EL (cell line): Measurements from ENCODE around the gene UBXN7.
A peak's percentile ranks its signal among the peaks of the same experiment; 100 is the strongest.
"Not testable (repeated sequence)": the region's sequence is repeated elsewhere in the genome, so short reads cannot be mapped to it uniquely, and the experiment has no call there.

ENCODE experiments used
- DNase-seq: peaks from one replicate; pipeline ENCODE4 v3.0.0-alpha.2; 2016

UBXN7 gene

DNA sequence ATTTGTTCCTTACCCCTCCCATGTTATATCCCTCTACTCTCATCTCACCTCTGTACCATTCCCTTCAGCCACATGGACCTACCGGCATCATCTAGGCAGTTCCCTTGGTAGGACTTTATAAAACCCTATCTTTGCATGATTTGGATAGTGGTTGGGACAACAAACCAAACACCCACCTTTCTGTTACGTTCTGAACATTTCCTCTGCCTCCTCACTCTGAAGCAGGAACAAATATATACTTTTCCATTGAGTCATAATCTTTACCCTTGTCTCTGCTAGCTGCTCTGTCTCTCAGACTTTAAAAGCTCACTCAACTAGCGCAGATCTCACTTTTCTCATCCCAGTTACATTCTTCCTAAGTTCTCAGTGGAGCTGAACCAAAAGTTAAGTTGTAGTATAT, 17.8 kb downstream of the UBXN7 start:
- peak; percentile 9 for DNase-seq

DNA sequence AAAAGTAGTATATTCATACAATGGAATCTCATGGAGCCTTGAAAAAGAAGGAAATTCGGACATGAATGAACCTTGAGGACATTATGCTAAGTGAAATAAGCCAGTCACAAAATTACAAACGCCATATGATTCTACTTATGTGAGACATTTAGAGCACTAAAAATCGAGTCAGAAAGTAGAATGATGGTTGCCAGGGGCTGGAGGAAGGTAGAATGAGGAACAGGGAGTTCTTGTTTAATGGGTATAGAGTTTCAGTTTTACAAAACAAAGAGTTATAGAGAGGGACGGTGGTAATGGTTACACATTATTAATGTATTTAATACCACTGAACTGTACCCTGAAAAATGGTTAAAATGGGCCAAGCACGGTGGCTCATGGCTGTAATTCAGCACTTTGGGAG, 19.5 kb downstream of the UBXN7 start:
- DNase-seq, result no peak

DNA sequence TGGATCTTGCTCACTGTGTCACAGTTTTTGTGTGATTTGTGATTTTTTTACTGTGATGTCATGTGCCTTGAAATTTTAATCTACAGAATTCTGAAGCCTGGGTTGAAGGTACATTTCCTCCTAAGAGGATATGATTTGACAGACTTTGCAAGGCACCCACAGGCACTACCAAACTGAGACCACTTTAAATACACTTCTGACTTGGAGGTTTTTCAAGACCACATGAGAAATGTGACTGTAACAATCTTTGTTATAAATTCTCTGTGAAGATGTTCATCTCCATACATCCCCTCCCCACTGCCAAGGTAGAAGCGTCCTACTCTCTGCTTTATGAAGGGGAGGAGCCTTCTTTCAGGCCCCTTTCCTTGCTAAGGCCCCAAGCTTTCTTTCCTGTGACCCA, 22.8 kb downstream of the UBXN7 start:
- DNase-seq, result no peak

DNA sequence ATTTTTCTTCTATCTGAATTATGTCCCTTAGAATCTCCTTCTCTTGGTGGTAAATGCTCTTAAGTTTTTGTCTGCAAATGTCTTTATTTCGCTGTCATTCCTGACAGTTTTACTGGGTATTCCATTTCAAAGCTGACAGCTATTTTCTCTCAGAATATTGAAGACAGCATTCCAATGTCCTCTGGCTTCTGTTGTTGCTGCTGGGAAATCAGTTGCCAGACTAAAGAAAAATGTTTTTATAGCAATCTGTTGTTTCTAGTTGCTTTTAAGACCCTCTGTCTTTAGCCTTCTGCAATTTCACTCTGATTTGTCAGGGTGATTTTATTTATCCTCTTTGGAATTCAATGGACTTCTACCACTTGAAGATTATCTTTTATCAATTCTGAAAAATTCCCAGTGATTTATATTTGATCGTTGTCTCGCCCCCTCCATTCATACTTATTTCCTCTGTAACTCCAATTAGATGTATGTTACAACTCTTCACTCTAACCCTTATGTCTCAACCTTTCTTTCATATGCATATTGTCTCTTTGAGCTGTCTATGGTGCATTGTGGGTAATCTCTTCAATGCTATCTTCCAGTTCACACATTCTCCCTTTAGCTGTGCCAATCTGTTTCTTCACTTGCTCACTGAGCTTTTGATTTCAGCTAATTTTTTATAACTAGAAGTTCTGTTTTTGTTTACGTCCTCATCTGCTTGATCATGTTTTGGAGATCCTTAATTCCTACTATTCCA, 23.5 kb downstream of the UBXN7 start:
- no peak for DNase-seq

DNA sequence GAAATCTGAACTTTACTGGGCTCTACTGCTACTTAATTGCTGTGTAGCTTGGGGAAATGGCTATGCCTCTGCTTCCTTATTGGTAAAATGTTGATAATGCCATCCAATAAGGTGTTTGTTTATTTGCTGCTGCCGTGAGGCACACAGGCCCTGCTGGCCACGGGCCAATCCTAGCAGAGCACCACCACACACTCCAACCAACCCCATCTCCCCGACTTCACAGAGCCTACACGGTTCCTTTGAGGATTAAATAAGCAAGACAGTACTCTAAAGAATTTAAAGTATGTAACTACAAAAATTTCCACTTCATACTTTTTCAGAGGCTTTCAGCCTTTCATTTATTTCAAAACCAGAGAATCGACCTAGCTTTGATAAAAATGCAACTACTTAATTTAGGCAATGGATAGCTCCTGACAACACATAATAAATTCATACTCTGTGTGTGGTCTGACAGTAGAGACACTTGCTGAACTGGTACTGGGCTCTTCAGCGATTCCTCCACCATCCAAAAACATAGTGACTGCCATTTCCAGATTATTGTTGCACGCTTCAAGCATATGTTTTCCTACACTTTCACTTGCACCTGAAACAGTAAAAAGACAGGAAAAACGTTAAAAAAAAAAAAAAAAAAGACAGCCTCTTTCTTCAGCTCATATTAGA, 25.3 kb downstream of the UBXN7 start:
- peak; percentile 92 for DNase-seq

DNA sequence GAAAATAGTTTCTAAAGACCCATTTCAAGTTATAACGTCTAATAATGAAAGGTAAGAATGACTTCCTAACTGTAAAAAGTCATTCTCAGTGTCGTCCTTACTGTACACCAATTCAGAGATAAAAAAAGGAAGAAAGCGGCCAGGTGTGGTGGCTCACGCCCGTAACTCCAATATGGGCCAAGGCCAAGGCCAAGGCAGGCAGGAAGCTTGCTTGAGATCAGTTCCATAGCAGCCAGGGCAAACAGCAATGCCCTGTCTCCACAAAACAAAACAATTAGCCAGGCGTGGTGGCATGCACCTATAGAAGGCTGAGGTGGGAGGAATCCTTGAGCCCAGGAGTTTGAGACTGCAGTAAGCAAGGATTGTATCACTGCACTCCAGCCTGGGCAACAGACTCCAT, 31.9 kb downstream of the UBXN7 start:
- no peak for DNase-seq

DNA sequence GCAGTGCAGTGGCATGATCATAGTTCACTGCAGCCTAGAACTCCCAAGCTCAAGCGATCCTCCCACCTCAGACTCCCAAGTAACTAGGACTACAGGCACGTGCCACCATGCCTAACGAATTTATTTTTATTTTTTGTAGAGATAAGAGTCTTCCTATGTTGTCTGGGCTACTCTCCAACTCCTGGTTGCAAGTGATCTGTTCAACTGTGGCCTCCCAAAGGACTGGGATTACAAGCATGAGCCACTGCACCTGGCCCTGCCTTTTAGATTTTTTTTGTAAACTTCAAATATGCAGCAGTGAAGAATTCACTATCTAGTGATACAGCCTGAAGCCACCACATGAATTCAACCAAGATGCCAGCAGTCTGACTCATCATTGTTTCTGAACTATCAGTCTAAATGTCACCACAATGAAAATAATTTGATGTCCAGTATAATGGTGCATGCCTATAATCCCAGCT, 32.7 kb downstream of the UBXN7 start:
- peak; percentile 85 for DNase-seq

DNA sequence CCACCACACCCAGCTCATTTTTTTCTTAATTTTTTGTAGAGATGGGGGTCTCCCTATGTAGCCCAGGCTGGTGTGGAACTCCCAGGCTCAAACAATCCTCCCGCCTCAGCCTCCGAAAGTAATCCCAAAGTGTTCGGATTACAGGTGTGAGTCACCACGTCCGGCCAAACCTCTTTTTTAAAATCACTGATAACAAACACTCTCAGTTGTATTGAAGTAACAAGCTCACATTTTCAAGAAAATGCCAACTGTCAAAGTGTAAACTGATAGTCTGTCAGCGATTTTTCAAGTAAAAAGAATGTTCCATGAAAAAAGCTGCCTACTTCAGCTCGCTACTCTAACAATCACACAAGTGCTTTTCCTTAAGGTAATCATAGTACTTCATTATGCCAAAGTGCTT, 33.4 kb downstream of the UBXN7 start:
- DNase-seq, result no peak

DNA sequence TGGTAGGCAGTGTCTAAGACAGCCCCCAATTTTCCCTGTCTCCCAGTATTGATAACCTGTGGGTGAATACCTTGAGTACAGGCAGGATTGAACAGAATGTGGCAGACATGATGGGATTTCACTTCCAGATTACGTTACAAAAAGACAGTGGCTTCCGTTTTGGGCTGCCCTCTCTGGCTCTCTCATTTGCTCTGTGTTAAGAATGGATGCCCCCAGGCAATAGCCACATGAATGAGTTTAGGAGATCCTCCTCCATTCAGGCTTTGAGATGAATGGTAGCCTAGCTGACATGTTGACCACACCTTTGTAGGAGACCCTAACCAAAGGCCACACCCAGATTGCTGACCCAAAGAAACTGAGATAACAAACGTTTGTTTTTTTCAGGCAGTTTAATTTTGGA, 34.3 kb downstream of the UBXN7 start:
- DNase-seq, result no peak

DNA sequence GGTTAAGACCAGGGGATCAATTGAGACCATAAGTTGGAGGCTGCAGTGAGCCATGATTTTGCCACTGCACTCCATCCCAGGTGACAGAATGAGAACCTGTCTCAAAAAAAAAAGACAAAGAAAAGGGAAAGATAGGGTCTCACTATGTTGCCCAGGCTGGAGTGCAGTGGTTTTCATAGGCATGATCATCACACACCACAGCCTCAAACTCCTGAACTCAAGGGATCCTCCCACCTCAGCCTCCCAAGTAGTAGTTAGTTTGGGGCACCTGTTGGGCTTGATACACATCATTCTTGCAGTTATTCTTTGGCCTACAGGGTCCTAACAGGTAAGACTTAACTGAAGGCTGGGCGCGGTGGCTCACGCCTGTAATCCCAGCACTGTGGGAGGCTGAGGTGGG, 42.1 kb downstream of the UBXN7 start:
- DNase-seq, result no peak

DNA sequence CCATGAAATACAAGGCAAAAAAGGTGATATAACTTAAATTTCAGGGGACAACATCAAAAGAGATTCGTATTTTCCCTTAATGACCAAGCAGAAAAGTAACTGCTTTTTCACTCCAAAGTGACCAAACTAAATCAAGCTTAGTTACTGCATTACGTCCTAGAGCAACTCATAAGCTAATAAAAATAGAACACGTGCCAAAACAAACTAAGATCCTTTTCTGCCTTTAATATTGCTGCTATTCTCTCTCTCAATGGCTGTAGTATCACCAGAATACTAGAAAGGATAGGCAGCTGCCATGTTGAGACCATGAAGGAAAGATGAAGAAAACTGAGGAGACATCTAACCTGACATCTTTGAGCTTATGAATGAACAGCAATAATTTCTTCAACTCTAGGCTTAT, 43.3 kb downstream of the UBXN7 start:
- DNase-seq, result no peak

DNA sequence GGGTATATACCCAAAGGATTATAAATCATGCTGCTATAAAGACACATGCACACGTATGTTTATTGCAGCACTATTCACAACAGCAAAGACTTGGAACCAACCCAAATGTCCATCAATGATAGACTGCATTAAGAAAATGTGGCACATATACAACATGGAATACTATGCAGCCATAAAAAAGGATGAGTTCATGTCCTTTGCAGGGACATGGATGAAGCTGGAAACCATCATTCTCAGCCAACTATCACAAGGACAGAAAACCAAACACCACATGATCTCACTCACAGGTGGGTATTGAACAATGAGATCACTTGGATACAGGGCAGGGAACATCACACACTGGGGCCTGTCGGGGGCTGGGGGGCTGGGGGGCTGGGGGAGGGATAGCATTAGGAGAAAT, 44.3 kb downstream of the UBXN7 start:
- DNase-seq, result not testable (repeated sequence)

DNA sequence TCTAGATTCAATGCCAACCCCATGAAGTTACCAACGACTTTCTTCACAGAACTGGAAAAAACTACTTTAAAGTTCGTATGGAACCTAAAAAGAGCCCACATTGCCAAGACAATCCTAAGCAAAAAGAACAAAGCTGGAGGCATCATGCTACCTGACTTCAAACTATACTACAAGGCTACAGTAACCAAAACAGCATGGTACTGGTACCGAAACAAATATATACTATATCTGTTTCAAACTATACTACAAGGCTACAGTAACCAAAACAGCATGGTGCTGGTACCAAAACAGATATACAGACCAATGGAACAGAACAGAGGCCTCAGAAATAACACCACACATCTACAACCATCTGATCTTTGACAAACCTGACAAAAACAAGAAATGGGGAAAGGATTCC, 45.4 kb downstream of the UBXN7 start:
- not testable (repeated sequence) for DNase-seq

DNA sequence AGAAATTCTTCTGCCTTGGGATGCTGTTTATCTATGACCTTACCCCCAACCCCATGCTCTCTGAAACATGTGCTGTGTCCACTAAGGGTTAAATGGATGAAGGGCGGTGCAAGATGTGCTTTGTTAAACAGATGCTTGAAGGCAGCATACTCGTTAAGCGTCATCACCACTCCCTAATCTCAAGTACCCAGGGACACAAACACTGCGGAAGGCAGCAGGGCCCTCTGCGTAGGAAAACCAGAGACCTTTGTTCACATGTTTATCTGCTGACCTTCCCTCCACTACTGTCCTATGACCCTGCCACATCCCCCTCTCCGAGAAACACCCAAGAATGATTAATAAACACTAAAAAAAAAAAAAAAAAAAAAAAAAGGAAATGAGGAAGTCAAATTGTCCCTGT, 46.2 kb downstream of the UBXN7 start:
- DNase-seq, result not testable (repeated sequence)

DNA sequence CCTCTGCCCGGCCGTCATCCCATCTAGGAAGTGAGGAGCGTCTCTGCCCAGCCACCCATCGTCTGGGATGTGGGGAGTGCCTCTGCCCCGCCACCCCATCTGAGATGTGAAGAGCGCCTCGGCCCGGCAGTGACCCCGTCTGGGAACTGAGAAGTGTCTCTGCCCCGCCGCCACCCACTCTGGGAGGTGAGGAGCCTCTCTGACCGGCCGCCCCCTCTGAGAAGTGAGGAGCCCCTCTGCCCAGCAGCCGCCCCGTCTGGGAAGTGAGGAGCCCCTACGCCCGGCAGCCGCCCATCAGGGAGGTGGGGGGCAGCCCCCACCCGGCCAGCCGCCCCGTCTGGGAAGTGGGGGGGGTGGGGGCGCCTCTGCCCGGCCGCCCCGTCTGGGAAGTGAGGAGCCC, 46.8 kb downstream of the UBXN7 start:
- not testable (repeated sequence) for DNase-seq

DNA sequence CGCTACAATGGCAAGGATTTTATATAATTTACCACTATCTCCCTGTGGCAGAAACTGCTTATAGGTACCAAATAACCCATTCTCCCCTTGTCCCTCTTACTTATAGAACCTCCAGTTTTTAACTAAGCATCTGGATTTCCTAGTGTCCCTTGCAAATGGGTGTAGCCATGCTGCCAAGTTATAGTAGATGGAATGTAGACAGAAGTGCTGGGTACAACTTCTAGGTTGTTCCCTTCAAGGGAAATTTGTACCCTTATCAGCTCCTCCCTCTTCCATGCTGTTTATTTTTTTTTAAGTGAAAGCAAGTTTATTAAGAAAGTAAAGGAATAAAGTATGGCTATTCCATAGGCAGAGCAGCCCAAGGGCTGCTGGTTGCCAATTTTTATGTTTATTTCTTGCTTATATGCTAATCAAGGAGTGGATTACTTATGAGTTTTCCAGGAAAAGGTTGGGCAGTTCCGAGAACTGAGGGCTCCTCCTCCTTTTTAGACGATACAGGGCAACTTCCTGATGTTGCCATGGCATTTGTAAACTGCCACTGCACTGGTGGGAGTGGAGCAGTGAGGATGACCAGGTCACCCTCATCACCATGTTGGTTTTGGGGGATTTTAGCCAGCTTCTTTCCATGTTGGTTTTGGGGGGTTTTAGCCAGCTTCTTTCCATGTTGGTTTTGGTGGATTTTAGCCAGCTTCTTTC, 53.9 kb downstream of the UBXN7 start:
- DNase-seq, result no peak

DNA sequence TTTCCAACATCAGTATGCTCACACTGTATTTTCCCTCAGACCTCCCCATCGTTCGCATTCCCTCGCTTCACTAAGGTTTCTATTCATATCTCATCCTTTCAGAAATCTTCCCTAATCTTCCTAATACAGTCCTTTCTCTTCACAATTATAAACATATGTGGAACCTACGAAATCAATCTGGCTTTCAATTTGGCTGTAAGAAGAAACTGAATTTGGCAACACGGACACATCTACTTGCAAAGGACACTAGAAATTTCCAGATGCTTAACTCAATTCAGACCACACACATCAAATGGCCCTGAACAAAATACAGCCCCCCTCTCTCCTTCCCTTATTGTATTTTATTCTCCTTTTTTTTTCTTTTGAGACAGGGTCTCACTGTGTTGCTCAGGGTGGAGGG, 54.9 kb downstream of the UBXN7 start:
- DNase-seq, result no peak

DNA sequence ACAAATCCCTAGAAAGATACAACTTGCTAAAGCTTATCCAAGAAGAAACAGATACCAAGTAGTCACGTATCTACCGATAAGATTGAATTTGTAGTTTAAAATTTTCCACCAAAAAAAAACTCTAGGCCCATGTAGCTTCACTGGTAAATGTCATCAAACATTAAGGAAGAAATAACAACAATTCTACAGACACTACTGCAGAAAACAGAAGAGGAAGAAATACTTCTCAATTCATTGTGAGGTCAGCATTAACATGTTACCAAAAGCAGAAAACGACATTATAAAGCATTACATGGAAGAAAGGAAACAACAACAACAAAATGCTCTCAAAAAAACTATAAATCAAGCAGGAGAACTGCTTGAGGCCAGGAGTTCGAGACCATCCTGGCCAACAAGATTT, 66.5 kb downstream of the UBXN7 start:
- DNase-seq, result no peak

DNA sequence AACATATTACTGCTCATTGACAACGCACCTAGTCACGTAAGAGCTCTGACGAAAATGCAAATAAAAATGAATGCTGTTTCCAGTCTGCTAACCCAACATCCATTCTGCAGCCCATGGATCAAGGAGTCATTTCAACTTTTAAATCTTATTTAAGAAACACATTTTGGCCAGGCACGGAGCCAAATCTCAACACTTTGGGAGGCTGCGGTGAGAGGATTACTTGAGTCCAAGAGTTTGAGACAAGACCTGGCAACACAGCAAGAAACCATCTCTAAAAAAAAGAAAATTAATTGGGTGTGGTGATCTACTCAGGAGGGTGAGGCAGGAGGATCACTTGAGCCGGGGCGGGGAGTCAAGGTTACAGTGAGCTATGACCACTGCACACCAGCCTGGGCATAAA, 71.6 kb downstream of the UBXN7 start:
- DNase-seq, result no peak

DNA sequence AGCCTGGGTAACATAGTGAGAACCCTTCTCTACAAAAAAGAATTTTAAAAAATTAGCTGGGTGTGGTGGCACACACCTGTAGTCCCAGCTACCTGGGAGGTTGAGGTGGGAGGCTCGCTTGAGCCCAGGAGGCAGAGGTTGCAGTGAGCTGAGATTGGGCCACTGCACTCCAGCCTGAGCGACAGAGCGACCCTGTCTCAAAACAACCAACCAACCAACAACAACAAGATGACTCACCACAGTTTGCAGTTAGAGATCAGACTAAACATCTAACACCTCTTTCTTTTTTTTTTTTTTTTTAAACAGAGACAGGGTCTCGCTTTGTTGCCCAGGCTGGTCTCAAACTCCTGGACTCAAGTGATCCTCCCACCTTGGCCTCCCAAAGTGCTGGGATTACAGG, 73.7 kb downstream of the UBXN7 start:
- not testable (repeated sequence) for DNase-seq

DNA sequence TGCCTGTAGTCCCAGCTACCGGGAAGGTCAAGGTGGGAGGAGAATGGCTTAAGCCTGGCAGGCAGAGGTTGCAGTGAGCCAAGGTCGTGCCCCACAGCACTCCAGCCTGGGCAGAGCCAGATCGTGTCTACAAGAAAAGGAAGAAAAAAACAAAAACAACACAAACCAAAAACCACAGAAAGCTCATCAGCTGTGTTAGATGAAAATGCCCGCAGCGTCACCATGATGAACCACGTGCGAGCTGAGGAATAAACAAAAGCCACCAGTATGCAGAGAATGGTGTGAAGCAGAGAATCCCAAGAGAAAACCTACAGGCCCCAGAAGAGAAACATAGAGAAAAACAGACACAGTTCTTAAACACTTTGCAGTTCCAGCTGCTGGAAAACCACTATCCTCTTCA, 74.3 kb downstream of the UBXN7 start:
- DNase-seq, result no peak

DNA sequence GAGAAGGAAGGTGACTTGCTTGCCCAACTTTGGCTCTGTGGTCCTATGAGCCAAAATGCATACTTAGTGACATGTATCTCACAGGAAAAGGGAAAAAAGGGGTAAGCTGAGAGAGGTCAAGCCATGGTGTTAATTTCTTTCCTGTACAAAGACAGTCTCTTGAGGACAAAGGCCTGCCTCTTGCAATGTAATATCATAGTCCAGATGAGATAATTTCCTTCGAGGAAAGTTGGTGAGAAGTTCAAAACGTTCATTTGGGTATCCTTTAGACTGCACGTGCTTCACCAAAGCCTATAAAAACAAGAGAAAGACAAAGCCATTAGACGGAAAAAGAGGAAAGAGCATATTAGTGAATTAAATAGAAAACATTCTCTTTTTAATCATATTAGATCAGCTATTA, 75.7 kb downstream of the UBXN7 start:
- no peak for DNase-seq

DNA sequence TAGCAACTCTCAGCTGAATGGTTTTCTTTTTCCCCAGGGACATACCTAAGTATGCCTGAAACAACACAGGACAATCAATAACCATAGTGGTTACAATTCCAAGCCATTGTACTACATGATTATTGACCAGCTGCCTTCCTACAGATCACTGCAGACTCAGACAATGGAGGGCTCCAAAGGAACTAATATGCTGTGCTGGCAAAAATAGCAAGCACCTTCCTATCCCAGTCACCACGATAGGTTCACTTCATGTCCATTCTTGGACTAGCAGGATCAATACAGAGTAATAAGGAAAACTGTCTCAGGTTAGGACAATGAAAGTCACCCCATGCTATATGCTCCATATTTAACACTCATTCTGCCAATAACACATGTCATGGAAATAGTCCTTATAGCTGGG, 76.6 kb downstream of the UBXN7 start:
- DNase-seq, result no peak

DNA sequence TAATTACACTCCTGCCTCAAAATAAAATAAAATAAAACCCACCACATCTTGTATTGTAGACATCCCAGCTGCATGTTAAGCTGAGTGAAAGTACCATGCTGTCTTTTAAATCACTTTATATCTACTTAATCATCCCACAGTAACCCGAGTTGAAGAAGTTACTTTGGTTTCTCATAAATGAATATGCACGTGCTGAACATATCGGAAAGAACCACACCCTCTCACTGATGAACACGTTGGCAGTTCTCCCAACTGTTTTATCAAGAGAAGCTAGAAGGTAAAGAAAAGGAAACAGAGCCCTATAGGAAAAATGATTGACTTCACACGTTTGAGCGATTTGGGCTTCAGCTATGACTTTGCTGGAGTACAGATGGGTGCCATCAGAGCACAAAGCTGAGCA, 78.1 kb downstream of the UBXN7 start:
- DNase-seq, result no peak
